ENCODE data around the gene SOCS1.

Gene SOCS1

DNA sequence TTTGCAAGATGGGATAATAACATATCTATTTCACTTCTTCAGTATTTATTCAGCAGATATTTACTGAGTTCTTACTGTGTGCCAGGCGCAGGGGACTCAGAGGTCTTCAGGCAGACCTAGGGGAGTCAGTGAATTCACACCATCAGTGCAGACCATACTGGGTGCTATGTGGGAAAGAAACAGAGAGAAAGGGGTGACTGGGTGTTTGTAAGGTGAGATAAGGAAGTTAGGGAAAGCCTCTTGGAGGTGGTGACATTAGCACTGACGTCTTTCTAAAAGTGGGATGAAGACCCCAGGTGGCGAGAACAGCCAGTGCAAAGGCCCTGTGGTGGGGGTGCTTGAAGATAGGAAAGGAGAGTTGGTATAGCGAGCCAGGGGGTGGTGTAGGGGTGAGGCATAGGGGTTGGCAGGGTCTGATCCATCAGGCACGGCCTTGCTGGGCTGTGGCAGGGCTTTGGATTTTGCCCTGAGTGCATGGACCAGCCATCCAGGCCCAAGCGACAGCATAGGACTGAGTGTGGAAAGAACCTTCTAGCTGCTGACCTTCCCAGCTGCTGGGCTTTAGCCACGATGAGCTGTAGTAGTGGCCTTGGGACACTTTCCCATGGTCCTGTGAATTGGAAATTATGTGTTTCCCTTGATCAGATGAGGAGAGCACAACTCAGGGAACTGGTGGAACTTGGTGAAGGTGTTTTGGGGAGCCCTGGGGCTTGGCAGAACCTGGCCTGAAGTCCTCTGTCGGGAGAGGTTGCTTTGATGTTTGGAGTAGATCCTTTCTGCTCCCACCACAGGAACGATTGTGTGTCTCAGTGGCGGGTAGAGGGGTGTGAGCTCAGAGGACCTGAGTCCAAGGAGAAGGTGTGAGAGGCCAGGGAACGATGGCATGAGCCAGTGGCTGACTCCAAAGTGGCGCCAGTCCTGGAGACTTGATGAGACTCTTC, 3.9 kb upstream of the SOCS1 start:
- no peak overlapping the region for H2BK5ac ChIP-seq (ENCODE audit: low read length)
- no peaks in the 10 kb centered on the region for H3K36me3 ChIP-seq (ENCODE audit: control insufficient read depth, insufficient read depth, low read length)
- H3K9ac ChIP-seq (ENCODE audit: low read length) = no peak overlapping the region
- DNase-seq = no peak
- H3K4me2 ChIP-seq (ENCODE audit: low read length) = no peak overlapping the region
- no peak overlapping the region for H4K8ac ChIP-seq (ENCODE audit: low read depth, low read length)
- no peak overlapping the region for H3K4me3 ChIP-seq (ENCODE audit: low read length)
- H3K4me1 ChIP-seq (ENCODE audit: control insufficient read depth, low read depth, low read length) = peaks cover 2% of the 10 kb centered on the region
- no peak overlapping the region for H2BK120ac ChIP-seq (ENCODE audit: low read depth, low read length)
- H2AK5ac ChIP-seq (ENCODE audit: low read length) = no peak overlapping the region
- no peak overlapping the region for H3K27ac ChIP-seq (ENCODE audit: low read depth, low read length)
- WGBS (ENCODE audit: extremely low coverage, insufficient coverage, low lambda C conversion rate) = no CpG with 5 or more reads among the region's 12 CpGs
- H3K18ac ChIP-seq (ENCODE audit: low read length) = no peak overlapping the region
- H3K27me3 ChIP-seq (ENCODE audit: insufficient read depth, low read length, poor library complexity) = no peaks in the 10 kb centered on the region
- H3K23ac ChIP-seq (ENCODE audit: low read length) = no peak overlapping the region
- H3K79me2 ChIP-seq (ENCODE audit: control insufficient read depth, insufficient read depth, low read length) = peaks cover 7% of the 10 kb centered on the region
- no peak overlapping the region for H4K5ac ChIP-seq (ENCODE audit: low read length)
- no peak overlapping the region for H2BK15ac ChIP-seq (replicated peaks; ENCODE audit: low read depth)
- H3K4ac ChIP-seq (ENCODE audit: low read depth, low read length) = no peak overlapping the region
- no peaks in the 10 kb centered on the region for H3K79me1 ChIP-seq (ENCODE audit: low read length)
- no peak overlapping the region for H3K56ac ChIP-seq (ENCODE audit: low read length)

DNA sequence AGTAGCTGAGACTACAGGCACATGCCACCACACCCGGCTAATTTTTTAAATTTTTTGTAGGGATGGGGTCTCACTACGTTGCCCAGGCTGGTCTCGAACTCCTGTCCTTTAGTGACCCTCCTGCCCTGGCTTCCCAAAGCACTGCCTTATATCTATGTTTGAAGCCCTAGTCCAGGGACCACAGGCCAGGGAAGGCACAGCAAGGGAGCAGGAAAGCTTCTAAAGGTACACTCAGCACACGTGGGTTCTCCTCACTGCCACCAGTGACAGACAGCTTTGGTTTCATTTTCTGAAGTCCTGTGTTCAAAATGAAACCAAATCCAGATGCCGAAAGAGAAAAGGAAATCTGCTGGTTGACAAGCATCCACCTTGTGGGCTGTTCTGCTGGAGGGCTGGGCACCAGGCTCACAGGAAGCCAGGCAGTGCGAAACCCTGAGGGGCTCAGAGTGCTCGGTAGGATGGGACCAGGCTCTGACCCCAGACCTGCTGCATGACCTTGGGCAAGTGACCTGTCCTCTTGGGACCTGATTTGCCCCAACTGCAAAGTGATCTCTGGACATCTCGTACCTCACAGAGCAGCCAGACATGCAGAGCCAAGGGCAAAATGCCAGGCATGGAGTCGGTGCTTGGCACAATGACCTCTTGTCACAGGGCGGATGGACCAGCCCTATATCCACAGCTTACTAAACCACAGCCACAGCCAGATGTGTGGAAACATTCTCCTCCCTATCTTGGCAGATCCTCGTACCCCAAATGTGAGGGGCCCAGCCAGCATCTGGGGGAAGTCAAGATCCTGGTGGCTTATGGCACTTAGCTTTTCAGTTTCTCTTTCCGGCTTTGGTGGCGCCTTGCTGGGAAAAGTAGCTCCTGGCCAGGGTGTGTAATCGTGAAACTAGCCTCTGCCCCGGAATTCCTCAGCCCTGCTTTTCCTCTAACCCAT, 2.8 kb upstream of the SOCS1 start:
- Histone ChIP-seq H3K4me2 (ENCODE audit: low read length) (no peak overlapping the region), H3K79me1 (ENCODE audit: low read length) (peaks cover 2% of the 10 kb centered on the region), H3K27ac (ENCODE audit: low read depth, low read length) (no peak overlapping the region), H3K4me1 (ENCODE audit: control insufficient read depth, low read depth, low read length) (peaks cover 2% of the 10 kb centered on the region), H4K5ac (ENCODE audit: low read length) (no peak overlapping the region), H3K9ac (ENCODE audit: low read length) (no peak overlapping the region), H3K27me3 (ENCODE audit: insufficient read depth, low read length, poor library complexity) (no peaks in the 10 kb centered on the region), H3K79me2 (ENCODE audit: control insufficient read depth, insufficient read depth, low read length) (peaks cover 17% of the 10 kb centered on the region), H2BK5ac (ENCODE audit: low read length) (no peak overlapping the region), H3K4ac (ENCODE audit: low read depth, low read length) (no peak overlapping the region), H3K56ac (ENCODE audit: low read length) (no peak overlapping the region), H3K36me3 (ENCODE audit: control insufficient read depth, insufficient read depth, low read length) (peaks cover 2% of the 10 kb centered on the region), H3K4me3 (ENCODE audit: low read length) (no peak overlapping the region), H3K23ac (ENCODE audit: low read length) (no peak overlapping the region), H2BK120ac (ENCODE audit: low read depth, low read length) (no peak overlapping the region), H4K8ac (ENCODE audit: low read depth, low read length) (no peak overlapping the region), H2AK5ac (ENCODE audit: low read length) (no peak overlapping the region), H2BK15ac (replicated peaks; ENCODE audit: low read depth) (no peak overlapping the region), H3K18ac (ENCODE audit: low read length) (no peak overlapping the region)
- no peak for DNase-seq
- WGBS (ENCODE audit: extremely low coverage, insufficient coverage, low lambda C conversion rate) = no CpG with 5 or more reads among the region's 15 CpGs

- no CpG with 5 or more reads among the region's 21 CpGs for WGBS (ENCODE audit: extremely low coverage, insufficient coverage, low lambda C conversion rate)
Measured at GRCh38 chr16:11257131-11257938, 1.3 kb upstream of the SOCS1 start.

GRCh38 chr16:11256661-11257130, 692 bp upstream of the SOCS1 start:
- Histone ChIP-seq H2BK15ac (replicated peaks; ENCODE audit: low read depth) (no peak overlapping the region), H3K36me3 (ENCODE audit: control insufficient read depth, insufficient read depth, low read length) (peaks cover 9% of the 10 kb centered on the region), H2BK5ac (ENCODE audit: low read length) (peak overlapping the region; percentile 70), H3K56ac (ENCODE audit: low read length) (peak overlapping the region; percentile 93), H4K8ac (ENCODE audit: low read depth, low read length) (peak overlapping the region; percentile 30), H2AK5ac (ENCODE audit: low read length) (no peak overlapping the region), H3K27me3 (ENCODE audit: insufficient read depth, low read length, poor library complexity) (no peaks in the 10 kb centered on the region), H3K18ac (ENCODE audit: low read length) (peak overlapping the region; percentile 94), H3K4me1 (ENCODE audit: control insufficient read depth, low read depth, low read length) (peaks cover 3% of the 10 kb centered on the region), H3K27ac (ENCODE audit: low read depth, low read length) (peak overlapping the region; percentile 77), H3K4me3 (ENCODE audit: low read length) (peak overlapping the region; percentile 70), H2BK120ac (ENCODE audit: low read depth, low read length) (no peak overlapping the region), H3K9ac (ENCODE audit: low read length) (peak overlapping the region; percentile 83), H3K79me1 (ENCODE audit: low read length) (peaks cover 12% of the 10 kb centered on the region), H3K79me2 (ENCODE audit: control insufficient read depth, insufficient read depth, low read length) (peaks cover 26% of the 10 kb centered on the region), H4K5ac (ENCODE audit: low read length) (no peak overlapping the region), H3K4ac (ENCODE audit: low read depth, low read length) (peak overlapping the region; percentile 46), H3K4me2 (ENCODE audit: low read length) (peak overlapping the region; percentile 73), H3K23ac (ENCODE audit: low read length) (peak overlapping the region; percentile 86)
- no CpG with 5 or more reads among the region's 32 CpGs for WGBS (ENCODE audit: extremely low coverage, insufficient coverage, low lambda C conversion rate)
- DNase-seq = peak; percentile 67

More at GRCh38 chr16:11257131-11257938, 1.3 kb upstream of the SOCS1 start:
- H3K18ac ChIP-seq (ENCODE audit: low read length) = peak overlapping the region; percentile 94
- H3K27me3 ChIP-seq (ENCODE audit: insufficient read depth, low read length, poor library complexity) = no peaks in the 10 kb centered on the region
- peak overlapping the region; percentile 97 for H2AK5ac ChIP-seq (ENCODE audit: low read length)
- no peak overlapping the region for H3K23ac ChIP-seq (ENCODE audit: low read length)
- peak overlapping the region; percentile 73 for H2BK5ac ChIP-seq (ENCODE audit: low read length)
- no peak overlapping the region for H3K27ac ChIP-seq (ENCODE audit: low read depth, low read length)
- peaks cover 9% of the 10 kb centered on the region for H3K36me3 ChIP-seq (ENCODE audit: control insufficient read depth, insufficient read depth, low read length)
- H3K4ac ChIP-seq (ENCODE audit: low read depth, low read length) = no peak overlapping the region
- H2BK120ac ChIP-seq (ENCODE audit: low read depth, low read length) = no peak overlapping the region
- H3K56ac ChIP-seq (ENCODE audit: low read length) = peak overlapping the region; percentile 93
- H4K8ac ChIP-seq (ENCODE audit: low read depth, low read length) = peak overlapping the region; percentile 30
- peak overlapping the region; percentile 8 for H3K4me3 ChIP-seq (ENCODE audit: low read length)
- peak; percentile 90 for DNase-seq
- H3K79me2 ChIP-seq (ENCODE audit: control insufficient read depth, insufficient read depth, low read length) = peaks cover 26% of the 10 kb centered on the region
- H3K79me1 ChIP-seq (ENCODE audit: low read length) = peaks cover 10% of the 10 kb centered on the region
- peak overlapping the region; percentile 83 for H3K9ac ChIP-seq (ENCODE audit: low read length)
- H2BK15ac ChIP-seq (replicated peaks; ENCODE audit: low read depth) = no peak overlapping the region
- no peak overlapping the region for H4K5ac ChIP-seq (ENCODE audit: low read length)
- H3K4me2 ChIP-seq (ENCODE audit: low read length) = peak overlapping the region; percentile 73
- peaks cover 3% of the 10 kb centered on the region for H3K4me1 ChIP-seq (ENCODE audit: control insufficient read depth, low read depth, low read length)
